Choroid plexus epithelial cell (primary cell): ENCODE measurements around the gene EPHB3.

ENCODE experiments used
- DNase-seq: peaks from one replicate; pipeline ENCODE4 v3.0.0-alpha.2; 2010; ENCODE audit warnings: low read depth
- H3K4me3 ChIP-seq: 2 replicates; pipeline ENCODE4 v1.5.1; 2011; ENCODE audit warnings: low read depth, mild to moderate bottlenecking, control low read depth, low read length, moderate library complexity
- CTCF ChIP-seq: conservative IDR thresholded peaks from 2 replicates; pipeline ENCODE4 v1.5.1; 2011; ENCODE audit warnings: low read depth, mild to moderate bottlenecking, control low read depth, inconsistent platforms, low read length, moderate library complexity

EPHB3 gene

GRCh38 chr3:184576457-184577240, 15.1 kb downstream of the EPHB3 start:
- DNase-seq: no peak
- no peak for TF ChIP-seq CTCF
- H3K4me3 ChIP-seq: no peak overlapping the region

- no peak for TF ChIP-seq CTCF
- no peak overlapping the region for H3K4me3 ChIP-seq
- no peak for DNase-seq
Measured at GRCh38 chr3:184577546-184577945, 16.0 kb downstream of the EPHB3 start.

GRCh38 chr3:184578218-184578617, 16.6 kb downstream of the EPHB3 start:
- DNase-seq: no peak
- no peak for TF ChIP-seq CTCF
- no peak overlapping the region for H3K4me3 ChIP-seq

- DNase-seq: no peak
- TF ChIP-seq CTCF: no peak
- no peak overlapping the region for H3K4me3 ChIP-seq
Measured at GRCh38 chr3:184578822-184579221, 17.2 kb downstream of the EPHB3 start.

GRCh38 chr3:184579513-184579912, 17.9 kb downstream of the EPHB3 start:
- no peak for TF ChIP-seq CTCF
- DNase-seq: no peak
- no peak overlapping the region for H3K4me3 ChIP-seq

GRCh38 chr3:184580376-184580775, 18.8 kb downstream of the EPHB3 start:
- no peak for DNase-seq
- no peak for TF ChIP-seq CTCF
- H3K4me3 ChIP-seq: no peak overlapping the region

GRCh38 chr3:184581331-184581855, 19.8 kb downstream of the EPHB3 start:
- no peak for TF ChIP-seq CTCF
- H3K4me3 ChIP-seq: no peak overlapping the region
- DNase-seq: no peak
